NCI-H187 treated with DMSO at 0.1 percent for 48 hours (cell line): Measurements from ENCODE around the gene GNG4.
"Not testable (repeated sequence)": the region's sequence is repeated elsewhere in the genome, so short reads cannot be mapped to it uniquely, and the experiment has no call there.

Source experiments
- DNase-seq: peaks from one replicate; lab custom pipeline; 2025; lab: John Stamatoyannopoulos, UW

GNG4 gene

DNA sequence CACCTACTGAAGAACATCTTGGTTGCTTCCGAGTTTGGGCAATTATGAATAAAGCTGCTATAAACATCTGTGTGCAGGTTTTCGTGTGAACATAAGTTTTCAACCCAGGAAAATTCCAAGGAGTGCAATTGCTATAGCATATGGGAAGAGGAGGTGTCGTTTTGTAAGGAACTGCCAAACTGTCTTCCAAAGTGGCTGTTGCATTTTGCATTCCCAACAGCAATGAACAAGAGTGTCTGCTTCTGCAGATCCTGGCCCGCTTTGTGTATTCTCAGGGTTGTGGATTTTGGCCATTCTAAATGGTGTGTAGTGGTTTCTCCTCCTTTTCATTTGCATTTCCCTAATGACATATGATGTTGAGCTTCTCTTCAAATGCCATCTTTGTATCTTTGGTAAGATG, 23.8 kb downstream of the GNG4 start:
- DNase-seq, result no peak

DNA sequence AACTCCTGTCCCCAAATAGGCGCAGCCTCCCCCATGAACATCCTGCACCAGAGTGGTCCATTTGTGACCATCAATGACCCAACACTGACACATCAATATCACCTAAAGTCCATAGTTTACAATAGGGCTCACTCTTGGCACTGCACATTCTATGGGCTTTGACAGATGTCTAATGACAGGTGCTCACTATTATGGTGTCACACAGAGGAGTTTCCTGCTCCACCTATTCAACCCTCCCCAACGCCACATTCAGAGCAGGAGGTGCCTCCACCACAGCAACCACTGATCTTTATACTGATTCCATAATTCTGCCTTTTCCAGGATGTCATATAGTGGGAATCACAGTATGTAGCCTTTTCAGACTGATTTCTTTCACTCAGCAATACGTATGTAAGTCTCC, 24.2 kb downstream of the GNG4 start:
- DNase-seq, result no peak

DNA sequence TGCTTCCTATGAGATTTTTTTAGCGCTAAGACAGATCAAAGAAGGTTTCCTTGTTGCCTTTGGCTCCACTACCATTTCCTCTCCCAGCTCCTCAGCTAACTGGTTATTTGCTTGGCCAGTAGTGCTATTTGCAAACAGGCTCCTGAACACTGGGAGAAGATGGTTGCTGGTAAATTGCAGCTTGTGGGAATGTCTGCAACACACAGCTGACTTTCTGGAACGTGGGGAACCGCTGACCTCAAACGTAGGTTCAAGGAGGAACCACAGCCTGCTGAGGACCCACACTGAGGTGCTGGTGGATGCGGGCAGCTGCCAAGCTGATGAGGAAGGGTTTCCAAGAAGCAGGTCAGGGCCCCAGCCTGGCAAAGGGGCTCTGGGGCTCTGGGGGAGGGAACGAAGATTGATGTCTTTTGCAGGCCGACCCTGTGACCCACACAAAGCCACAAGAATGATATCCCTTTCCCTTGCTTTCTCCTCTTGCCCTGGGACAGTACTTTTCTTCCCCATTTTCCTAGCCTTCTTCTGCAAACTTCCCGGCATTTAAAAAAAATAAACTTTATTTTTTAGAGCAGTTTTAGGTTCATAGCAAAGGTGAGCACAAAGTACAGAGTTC, 24.8 kb downstream of the GNG4 start:
- no peak for DNase-seq

DNA sequence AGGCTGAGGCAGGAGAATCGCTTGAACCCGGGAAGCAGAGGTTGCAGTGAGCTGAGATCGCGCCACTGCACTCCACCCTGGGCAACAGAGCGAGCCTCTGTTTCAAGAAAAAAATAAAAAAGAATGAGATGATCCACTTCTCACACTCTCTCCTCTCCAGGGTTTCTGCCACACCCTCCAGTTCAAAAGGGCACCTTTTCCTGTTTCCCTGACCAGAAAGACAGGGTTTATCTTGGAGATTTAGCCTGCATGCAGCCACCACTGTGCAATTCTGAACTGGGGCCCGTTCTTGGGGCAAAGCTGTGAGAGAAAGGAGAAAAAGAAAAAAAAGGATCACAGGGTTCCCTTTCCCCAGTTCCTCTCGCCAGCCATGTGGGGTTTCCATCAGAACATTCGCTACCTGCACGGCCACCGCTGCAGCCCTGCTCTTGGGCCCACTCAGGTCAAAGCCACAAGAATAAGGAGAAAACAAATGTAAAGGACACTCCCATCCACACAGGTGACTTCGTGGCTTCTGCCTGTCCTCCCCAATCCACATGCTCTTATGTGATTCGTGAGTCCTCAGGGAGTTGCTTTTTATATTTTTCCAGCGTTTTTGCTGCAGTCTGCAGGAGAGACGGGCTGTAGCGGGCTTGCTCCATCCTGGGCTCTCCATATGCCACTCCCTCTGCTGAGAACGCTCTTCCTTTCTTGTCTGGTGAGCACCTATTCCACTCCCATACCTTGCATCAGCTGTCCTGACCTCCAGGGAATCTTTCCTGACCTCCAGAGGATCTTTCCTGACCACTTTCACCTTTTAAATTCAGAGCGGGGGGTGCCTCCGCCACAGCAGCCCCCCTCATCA, 26.4 kb downstream of the GNG4 start:
- DNase-seq, result no peak

DNA sequence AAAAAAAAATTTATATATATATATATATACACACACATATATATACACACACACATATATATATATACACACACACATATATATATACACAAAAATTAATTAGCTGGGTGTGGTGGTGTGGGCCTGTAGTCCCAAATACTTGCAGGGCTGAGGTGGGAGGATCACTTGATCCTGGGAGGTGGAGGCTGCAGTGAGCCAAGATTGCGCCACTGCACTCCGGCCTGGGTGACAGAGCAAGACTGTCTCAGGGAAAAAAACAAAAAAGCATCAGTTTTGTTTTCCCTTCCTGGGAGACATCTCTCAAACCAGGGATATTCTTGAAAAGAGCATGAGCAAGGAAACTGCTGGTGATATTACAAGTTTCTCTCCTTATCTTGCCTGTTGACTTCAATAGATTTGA, 30.4 kb downstream of the GNG4 start:
- not testable (repeated sequence) for DNase-seq

DNA sequence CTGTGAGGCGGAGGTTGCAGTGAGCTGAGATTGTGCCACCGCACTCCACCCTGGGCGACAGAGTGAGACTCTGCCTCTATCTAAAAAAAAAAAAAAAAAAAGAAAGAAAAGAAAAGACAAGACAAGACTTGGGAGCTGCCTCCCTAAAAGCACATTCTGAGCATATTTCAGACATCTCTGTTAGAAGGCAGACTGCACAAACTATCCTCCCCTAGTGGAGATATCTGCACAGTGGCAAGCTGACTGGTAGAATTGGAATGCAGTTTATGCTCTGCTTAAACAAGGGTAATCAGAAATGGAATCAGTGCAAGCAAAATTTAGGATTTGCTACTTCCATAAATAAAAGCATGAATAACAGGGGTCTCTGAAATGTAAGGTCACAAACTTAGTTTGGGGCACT, 31.8 kb downstream of the GNG4 start:
- no peak for DNase-seq

DNA sequence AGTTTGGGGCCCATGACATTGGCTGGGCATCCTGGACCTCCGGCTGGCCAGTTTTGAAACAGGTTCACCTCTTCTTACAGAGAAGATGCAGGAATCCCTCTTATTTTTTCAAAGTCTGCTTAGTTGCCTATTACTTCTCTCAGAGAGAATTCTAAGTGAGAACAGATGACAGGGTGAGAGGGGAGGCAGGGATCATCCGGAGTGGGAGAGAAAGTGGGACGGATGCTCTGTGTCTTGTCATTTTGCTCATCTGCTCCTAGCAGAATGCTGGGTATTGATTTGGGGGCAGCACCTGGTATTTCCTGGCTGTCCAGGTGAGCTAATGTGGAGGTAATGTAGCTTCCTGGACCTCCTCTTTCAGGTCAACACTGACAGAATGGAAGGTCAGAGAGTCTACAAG, 32.4 kb downstream of the GNG4 start:
- no peak for DNase-seq

DNA sequence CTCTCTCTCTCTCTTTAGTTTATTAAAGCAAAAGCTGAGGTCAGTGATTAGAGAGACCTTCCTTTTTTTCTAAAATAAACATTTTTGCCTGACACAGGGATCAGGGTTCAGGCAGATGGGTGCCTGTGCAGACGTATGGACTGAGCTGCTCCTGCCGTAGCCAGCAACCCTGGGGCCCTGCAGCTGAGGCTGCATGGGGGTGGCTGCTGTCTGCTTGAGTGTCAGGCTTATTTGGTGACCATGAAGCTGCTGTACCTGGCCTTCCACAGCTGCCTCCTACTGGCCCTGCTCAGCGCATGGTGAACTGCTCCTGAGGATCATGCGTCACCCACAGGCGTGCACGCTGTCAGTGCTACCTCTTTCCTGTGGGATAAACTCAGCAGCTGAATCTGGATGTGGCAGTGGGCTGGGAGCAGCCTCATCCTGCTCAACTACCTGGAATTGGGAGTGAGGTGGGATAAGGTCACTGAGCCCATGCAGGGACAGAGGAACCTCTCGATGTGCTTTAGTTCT, 35.1 kb downstream of the GNG4 start:
- no peak for DNase-seq

DNA sequence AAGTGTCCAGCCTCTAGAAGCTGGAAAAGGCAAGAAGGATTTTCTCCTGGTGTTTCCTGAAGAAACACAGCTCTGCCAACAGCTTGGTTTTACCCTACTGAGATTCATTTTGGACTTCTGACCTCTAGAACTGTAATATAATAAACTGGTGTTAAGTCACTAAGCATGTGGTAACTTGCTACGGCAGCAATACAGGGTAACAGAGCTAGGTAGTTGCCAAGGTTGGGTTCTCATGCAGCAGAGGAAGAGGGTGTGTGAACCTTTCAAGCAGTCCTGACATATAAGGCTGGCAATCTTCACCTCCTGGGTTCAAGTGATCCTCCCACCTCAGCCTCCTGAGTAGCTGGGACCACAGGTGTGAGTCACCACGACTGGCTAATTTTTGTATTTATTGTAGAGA, 36.0 kb downstream of the GNG4 start:
- DNase-seq, result no peak

DNA sequence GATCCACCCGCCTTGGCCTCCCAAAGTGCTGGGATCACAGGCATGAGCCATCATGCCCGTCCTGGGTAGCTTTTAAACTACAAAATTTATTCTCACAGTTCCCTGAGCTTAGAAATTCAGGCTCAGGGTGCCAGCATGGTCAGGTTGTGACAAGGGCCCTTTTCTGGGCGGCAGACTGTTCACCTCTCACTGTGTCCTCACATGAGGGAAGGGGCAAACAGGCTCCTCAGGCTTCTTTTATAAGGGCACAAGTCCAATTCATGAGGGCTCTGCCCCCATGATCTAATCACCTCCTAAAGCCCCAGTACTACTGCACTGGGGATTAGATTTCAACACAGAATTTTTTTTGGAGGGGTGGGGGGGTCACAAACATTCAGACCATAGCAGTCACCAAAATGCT, 36.8 kb downstream of the GNG4 start:
- no peak for DNase-seq

DNA sequence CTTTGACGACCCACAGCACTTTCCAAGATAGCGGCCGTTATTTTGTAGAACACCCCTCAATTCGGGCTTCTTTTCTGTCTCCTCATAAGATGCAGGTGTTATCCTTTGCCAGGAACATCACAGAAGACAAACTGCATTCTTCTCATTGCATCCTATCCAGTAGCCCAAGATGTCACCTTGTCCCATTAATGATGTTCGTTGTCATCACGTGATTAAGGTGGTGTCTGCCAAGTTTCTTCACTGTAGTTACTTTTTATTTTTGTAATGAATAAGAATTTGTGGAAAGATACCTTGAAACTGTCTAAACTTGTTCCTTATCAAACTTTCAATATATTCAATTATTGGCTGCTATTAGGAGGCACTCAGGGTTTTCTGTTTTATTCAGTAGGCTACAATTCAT, 39.4 kb downstream of the GNG4 start:
- no peak for DNase-seq

DNA sequence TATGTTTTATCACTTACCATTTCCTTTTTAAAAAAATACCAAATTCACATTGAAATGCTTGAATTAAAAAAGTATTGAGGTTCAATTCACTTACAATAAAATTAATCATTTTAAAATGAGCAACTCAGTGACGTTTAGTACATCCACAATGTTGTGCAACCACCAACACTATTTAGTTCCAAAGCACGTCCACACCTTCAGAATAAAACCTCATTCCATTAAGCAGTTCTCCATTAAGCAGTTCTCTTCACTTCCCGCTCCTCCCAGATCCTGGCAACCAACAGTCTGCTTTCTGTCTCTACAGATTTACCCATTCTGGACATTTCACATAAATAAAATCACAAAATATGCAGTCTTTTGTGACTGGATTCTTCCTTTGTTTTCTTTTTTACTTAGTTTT, 41.3 kb downstream of the GNG4 start:
- DNase-seq, result no peak

DNA sequence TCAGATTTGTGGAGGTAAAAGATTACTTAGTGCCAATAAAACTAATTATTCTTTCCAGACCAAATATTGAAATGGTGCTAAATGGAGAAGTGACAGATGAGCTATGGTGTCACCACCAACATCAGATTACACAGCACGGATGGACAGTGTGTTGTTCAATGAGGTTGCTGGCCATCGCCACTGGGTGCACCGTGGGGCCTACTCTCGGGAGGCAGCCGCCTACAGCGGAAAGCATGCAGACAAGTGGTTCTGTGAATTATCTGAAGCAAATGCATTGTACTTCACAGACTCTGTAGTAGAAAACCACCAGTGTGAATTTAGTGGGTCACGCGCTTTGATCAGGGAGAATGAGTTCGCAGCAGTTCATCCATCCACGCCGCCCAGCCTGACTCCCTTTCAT, 42.3 kb downstream of the GNG4 start:
- no peak for DNase-seq

DNA sequence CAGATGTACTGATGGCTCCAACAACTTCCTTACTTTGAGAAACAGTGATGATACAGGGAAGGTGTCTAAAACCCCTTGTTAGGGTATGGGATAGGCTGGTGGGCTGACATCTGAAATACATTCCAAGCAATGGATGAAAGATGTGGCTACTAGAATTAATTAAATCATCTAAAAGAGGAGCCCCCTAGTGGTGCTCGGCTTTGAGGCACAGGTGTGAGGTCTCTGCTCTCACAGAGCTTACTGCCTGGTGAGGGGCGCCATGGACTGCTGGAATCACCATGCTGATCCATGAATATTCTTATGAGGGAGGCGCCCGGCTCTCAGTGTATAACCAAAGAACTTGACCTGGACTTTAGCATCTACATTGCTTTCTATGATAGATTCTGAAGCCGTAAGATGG, 48.5 kb downstream of the GNG4 start:
- no peak for DNase-seq

DNA sequence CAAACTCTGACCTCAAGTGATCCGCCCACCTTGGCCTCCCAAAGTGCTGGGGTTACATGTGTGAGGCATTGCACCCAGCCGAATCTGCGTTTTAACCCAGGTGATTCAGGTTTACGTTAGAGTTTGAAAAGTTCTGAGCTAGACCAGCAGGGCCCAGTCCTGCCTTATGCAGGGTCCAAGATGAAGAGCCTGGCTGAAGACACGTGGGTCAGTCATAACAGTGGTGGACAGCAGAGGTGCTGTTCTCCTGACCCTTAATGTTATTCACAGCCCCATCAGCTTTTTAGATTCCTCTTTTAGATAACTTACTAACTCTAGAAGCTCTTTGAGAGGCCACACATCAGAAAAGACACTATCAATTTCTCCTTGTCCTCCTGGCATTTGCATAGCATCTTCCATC, 50.0 kb downstream of the GNG4 start:
- DNase-seq, result no peak

DNA sequence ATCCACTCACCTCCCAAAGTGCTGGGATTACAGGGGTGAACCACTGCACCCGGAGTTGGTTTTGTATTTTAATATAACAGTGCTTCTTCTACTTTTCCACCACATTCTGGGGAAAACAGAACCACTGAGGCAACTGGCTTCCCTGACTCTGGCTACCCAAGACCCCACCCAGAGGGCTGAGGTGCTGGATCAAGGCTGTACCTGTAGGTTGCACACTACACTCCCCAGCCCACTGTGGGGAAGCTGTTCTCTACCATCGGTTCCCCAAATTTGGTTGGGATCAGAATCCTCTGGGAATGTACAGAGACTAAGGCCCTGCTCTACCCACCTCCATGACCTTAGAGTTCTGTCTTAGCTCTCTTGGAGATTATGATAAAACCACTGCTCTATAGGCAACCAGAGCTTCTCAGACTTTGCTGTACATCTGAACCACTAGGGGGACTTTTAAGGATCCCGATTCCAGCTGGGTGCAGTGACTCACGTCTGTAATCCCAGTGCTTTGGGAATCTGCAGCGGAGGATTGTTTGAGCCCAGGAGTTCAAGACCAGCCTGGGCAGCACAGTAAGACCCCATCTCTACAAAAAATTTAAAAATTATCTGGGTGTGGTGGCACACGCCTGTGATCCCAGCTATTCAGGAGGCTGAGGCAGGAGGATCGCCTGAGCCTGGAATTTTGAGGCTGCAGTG, 51.6 kb downstream of the GNG4 start:
- no peak for DNase-seq

DNA sequence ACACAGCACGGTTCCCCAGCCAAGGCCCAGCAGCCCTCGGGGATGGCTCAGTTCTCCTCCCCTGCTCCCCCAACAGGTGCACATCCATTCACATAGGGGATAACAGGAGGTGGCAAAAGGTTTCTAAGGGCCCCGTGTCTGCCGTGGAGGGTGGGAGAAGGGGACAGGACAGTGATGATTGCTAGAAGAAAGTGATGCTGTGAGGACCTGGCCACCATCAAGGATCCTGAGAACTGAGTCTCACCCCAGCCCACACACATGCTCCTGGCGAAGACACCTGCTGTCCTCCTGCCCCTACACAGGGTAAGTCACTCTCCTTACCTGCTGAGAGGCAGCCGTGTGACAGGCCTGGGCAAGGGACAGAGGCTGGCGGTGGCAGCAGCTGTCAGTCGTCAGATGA, 54.5 kb downstream of the GNG4 start:
- no peak for DNase-seq

DNA sequence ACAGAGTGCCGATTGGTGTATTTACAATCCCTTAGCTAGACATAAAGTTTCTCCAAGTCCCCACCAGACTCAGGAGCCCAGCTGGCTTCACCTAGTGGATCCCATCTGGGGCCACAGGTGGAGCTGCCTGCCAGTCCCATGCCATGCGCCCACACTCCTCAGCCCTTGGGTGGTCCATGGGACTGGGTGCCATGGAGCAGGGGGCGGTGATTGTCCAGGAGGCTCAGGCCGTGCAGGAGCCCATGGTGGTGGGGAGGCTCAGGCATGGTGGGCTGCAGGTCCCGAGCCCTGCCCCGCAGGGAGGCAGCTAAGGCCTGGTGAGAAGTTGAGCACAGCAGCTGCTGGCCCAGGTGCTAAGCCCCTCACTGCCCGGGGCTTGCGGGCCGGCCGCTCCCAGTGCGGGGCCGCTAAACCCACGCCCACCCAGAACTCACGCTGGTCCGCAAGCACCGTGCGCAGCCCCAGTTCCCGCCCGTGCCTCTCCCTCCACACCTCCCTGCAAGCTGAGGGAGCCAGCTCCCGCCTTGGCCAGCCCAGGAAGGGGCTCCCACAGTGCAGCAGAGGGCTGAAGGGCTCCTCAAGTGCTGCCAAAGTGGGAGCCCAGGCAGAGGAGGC, 55.2 kb downstream of the GNG4 start:
- not testable (repeated sequence) for DNase-seq

DNA sequence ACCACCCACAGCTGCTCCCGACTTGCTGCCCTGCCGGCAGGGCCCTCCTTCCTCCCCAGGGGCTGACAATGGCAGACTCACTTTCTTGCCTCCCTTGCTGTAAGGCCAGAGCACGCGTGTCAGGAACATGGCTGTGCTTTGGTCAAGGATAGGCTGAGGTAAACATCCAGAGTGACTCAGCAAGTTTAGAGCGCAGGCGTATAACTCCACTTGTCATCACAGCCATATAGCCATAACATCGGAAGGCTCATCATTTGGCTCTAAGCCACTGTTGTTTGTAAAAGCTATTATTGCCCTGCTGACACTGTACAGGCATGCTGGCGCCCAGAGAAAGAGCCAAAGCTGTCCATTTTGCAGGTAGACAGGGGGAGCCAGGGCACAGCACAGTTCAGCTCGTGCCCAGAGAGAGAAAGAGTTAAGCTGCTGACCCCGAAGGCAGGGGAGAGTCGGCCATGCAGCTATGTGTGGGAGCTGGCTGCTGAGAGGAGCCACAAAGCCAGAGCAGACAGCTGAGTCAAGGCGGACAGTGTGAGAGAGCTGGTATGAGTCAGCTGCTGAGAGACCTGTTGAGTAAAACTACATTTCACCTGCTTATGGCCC, 60.6 kb downstream of the GNG4 start:
- no peak for DNase-seq

DNA sequence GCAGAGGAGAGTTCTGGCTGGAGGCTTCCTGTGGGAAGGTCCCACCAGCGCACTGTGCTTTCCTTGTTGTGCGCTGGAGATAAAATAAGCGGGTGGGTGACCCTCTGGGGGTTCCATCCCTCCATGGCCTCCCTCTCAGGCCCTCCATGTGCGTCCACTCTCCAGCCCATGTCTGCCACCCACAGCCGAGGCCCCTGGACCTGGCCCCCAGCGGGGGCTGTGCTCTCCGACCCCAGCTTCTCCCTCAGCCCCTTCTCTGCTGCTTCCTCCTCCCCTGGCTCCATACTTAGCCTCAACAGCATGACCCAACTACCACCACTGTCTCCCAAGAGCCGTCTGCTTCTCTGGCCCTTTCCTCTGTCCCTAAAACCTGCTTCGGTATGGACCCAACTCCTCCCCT, 61.4 kb downstream of the GNG4 start:
- no peak for DNase-seq

DNA sequence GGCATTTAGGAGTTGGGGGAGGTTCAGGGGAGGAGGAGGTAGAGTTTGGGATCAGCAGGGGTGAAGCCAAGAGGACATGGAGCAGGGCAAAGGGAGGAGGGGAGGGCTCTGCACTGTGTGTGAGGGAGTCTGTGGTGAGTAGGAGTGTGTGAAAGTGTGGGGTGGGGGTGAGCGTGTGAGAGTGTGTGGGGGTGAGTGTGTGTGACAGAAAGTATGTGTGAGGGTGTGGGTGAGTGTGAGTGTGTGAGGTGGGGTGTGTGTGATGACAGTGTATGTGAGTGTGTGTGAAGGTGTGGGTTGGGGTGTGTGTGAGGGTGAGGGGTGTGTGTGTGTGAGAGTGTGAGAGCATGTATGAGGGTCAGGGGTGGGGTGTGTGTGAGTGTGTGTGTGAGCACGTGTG, 62.6 kb downstream of the GNG4 start:
- DNase-seq, result no peak

DNA sequence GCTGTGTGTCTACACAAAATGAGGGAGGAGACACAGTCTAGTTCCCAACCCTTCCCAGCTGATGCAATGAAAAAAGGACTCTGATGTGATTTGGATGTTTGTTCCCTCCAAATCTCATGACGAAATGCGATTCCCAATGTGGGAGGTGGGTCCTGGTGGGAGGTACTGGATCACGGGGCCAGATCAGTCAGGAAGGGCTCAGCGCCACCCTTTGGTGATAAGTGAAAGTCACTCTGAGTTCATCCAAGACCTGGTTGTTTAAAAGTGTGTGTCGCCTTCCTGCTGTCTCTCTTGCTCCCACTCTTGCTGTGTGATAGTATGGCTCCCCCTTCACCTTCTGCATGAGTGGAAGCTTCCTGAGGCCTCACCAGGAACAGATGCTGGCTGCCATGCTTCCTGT, 63.2 kb downstream of the GNG4 start:
- DNase-seq, result no peak
